H9 (cell line): ENCODE measurements around the gene FXR1. TPM values are rescaled to one million over a fixed set of nuclear protein-coding genes. Genes with fewer than 3 reads are reported as not detected.
"Not testable (repeated sequence)": the region's sequence is repeated elsewhere in the genome, so short reads cannot be mapped to it uniquely, and the experiment has no call there.

Source experiments
- DNase-seq: peaks from one replicate; pipeline ENCODE4 v3.0.0-alpha.2; 2017
- H2AFZ ChIP-seq: one replicate; pipeline ENCODE4 v1.6.1; 2013; ENCODE audit warnings: mild to moderate bottlenecking, low read length, control low read depth, moderate library complexity
- H2AK5ac ChIP-seq: 2 replicates; pipeline ENCODE4 v1.6.1; 2013; ENCODE audit warnings: low read length, control low read depth, mixed read lengths; ENCODE audit not compliant: insufficient read length
- H2BK120ac ChIP-seq: one replicate; pipeline ENCODE4 v1.6.1; 2013; ENCODE audit warnings: low read depth, mild to moderate bottlenecking, low read length, control low read depth, inconsistent platforms; ENCODE audit not compliant: poor library complexity, severe bottlenecking
- H2BK12ac ChIP-seq: 2 replicates; pipeline ENCODE4 v1.6.1; 2013; ENCODE audit warnings: low read length, control low read depth, mixed read lengths, low read depth; ENCODE audit not compliant: insufficient read length
- H2BK15ac ChIP-seq: 2 replicates; pipeline ENCODE4 v1.6.1; 2013; ENCODE audit warnings: low read depth, low read length, control low read depth
- H2BK20ac ChIP-seq: one replicate; pipeline ENCODE4 v1.6.1; 2013; ENCODE audit warnings: low read depth, mild to moderate bottlenecking, low read length, control low read depth, inconsistent platforms; ENCODE audit not compliant: poor library complexity, severe bottlenecking
- H2BK5ac ChIP-seq: 2 replicates; pipeline ENCODE4 v1.6.1; 2013; ENCODE audit warnings: low read length, control low read depth, mixed read lengths; ENCODE audit not compliant: insufficient read length
- H3K14ac ChIP-seq: 2 replicates; pipeline ENCODE4 v1.6.1; 2013; ENCODE audit warnings: low read length, control low read depth; ENCODE audit not compliant: insufficient read depth
- H3K18ac ChIP-seq: 2 replicates; pipeline ENCODE4 v1.6.1; 2013; ENCODE audit warnings: low read depth, mild to moderate bottlenecking, mixed read lengths, low read length, control low read depth; ENCODE audit not compliant: insufficient read length
- H3K23ac ChIP-seq: 2 replicates; pipeline ENCODE4 v1.6.1; 2013; ENCODE audit warnings: low read length, control low read depth, mixed read lengths, low read depth; ENCODE audit not compliant: insufficient read length
- H3K23me2 ChIP-seq: 2 replicates; pipeline ENCODE4 v1.6.1; 2013; ENCODE audit warnings: low read depth, mild to moderate bottlenecking, mixed read lengths, low read length, control low read depth; ENCODE audit not compliant: insufficient read length, poor library complexity, severe bottlenecking
- H3K27ac ChIP-seq: 2 replicates; pipeline ENCODE4 v1.5.1; 2013; ENCODE audit warnings: low read length, control low read depth, mixed read lengths, low read depth; ENCODE audit not compliant: insufficient read length
- H3K27me3 ChIP-seq: 2 replicates; pipeline ENCODE4 v1.6.1; 2013; ENCODE audit warnings: low read length, control low read depth, inconsistent platforms; ENCODE audit not compliant: insufficient read depth
- H3K4ac ChIP-seq: 2 replicates; pipeline ENCODE4 v1.6.1; 2013; ENCODE audit warnings: low read depth, mild to moderate bottlenecking, control low read depth, inconsistent platforms, low read length, moderate library complexity
- H3K4me1 ChIP-seq: 2 replicates; pipeline ENCODE4 v1.6.1; 2013; ENCODE audit warnings: low read length, control low read depth, inconsistent platforms; ENCODE audit not compliant: insufficient read depth
- H3K4me2 ChIP-seq: 2 replicates; pipeline ENCODE4 v1.6.1; 2013; ENCODE audit warnings: low read length, control low read depth, mixed read lengths; ENCODE audit not compliant: insufficient read length, insufficient read depth
- H3K56ac ChIP-seq: 2 replicates; pipeline ENCODE4 v1.6.1; 2013; ENCODE audit warnings: low read depth, mild to moderate bottlenecking, mixed read lengths, low read length, control low read depth; ENCODE audit not compliant: insufficient read length
- H3K79me1 ChIP-seq: 2 replicates; pipeline ENCODE4 v1.6.1; 2013; ENCODE audit warnings: low read depth, mild to moderate bottlenecking, moderate library complexity, low read length, control low read depth, inconsistent platforms; ENCODE audit not compliant: insufficient read depth, poor library complexity, severe bottlenecking
- H3K79me2 ChIP-seq: 2 replicates; pipeline ENCODE4 v1.6.1; 2013; ENCODE audit warnings: low read length, control low read depth, inconsistent platforms; ENCODE audit not compliant: insufficient read depth
- H3K9ac ChIP-seq: 2 replicates; pipeline ENCODE4 v1.6.1; 2013; ENCODE audit warnings: low read length, control low read depth, mixed read lengths; ENCODE audit not compliant: insufficient read length; ENCODE audit errors: extremely low read depth
- H3K9me3 ChIP-seq: one replicate; pipeline ENCODE4 v1.6.1; 2013; ENCODE audit warnings: low read depth, low read length, inconsistent platforms; ENCODE audit not compliant: control insufficient read depth
- H3T11ph ChIP-seq: one replicate; pipeline ENCODE4 v1.6.1; 2013; ENCODE audit warnings: mild to moderate bottlenecking, low read length, control low read depth, inconsistent platforms
- H4K20me1 ChIP-seq: one replicate; pipeline ENCODE4 v1.6.1; 2013; ENCODE audit not compliant: control insufficient read depth, insufficient read length, insufficient read depth
- H4K5ac ChIP-seq: 2 replicates; pipeline ENCODE4 v1.6.1; 2013; ENCODE audit warnings: low read depth, mild to moderate bottlenecking, mixed read lengths, low read length, control low read depth; ENCODE audit not compliant: insufficient read length
- H4K8ac ChIP-seq: replicated peaks from 2 replicates; pipeline ENCODE4 v1.6.1; 2013; ENCODE audit warnings: low read length, control low read depth, mixed read lengths, low read depth; ENCODE audit not compliant: insufficient read length
- H4K91ac ChIP-seq: 2 replicates; pipeline ENCODE4 v1.6.1; 2013; ENCODE audit warnings: low read depth, mild to moderate bottlenecking, moderate library complexity, mixed read lengths, low read length, control low read depth; ENCODE audit not compliant: insufficient read length
- H3K27ac Mint-ChIP-seq, 3 experiments: 2 replicates in 2 of 3; 3 replicates in 1 of 3; pipeline ENCODE4 v1.8.0; 2020 to 2021; ENCODE audit warnings: mixed read lengths in 3 of 3, mild to moderate bottlenecking in 1 of 3, moderate library complexity in 1 of 3
- H3K27me3 Mint-ChIP-seq: 2 replicates; pipeline ENCODE4 v1.8.0; 2021; ENCODE audit warnings: low read depth, mild to moderate bottlenecking, moderate library complexity, mixed read lengths
- H3K36me3 Mint-ChIP-seq, 3 experiments: 2 replicates in 2 of 3; 3 replicates in 1 of 3; pipeline ENCODE4 v1.8.0; 2020 to 2021; ENCODE audit warnings: low read depth in 3 of 3, mixed read lengths in 3 of 3; ENCODE audit not compliant: insufficient read depth in 1 of 3
- H3K4me1 Mint-ChIP-seq, 2 experiments: 2 replicates each; pipeline ENCODE4 v1.8.0; 2020; ENCODE audit warnings: mixed read lengths in 2 of 2
- H3K4me3 Mint-ChIP-seq, 2 experiments: 2 replicates in 1 of 2; 3 replicates in 1 of 2; pipeline ENCODE4 v1.8.0; 2020 to 2021; ENCODE audit warnings: mild to moderate bottlenecking in 2 of 2, mixed read lengths in 2 of 2, moderate library complexity in 1 of 2
- H3K9me3 Mint-ChIP-seq, 2 experiments: 2 replicates in 1 of 2; 3 replicates in 1 of 2; pipeline ENCODE4 v1.8.0; 2020; ENCODE audit warnings: mild to moderate bottlenecking in 2 of 2, mixed read lengths in 2 of 2, moderate library complexity in 1 of 2
- WGBS: extraction: QIAGEN DNeasy Blood & Tissue Kit; methylation state at CpG from one replicate; pipeline ENCODE4 v1.1.7; 2013; ENCODE audit warnings: missing lambda C conversion rate, low lambda C conversion rate, mixed read lengths; ENCODE audit not compliant: insufficient read length; ENCODE audit errors: extremely low coverage; 5-methylcytosine and 5-hydroxymethylcytosine counted together
- total RNA-seq: library from RNA; stranded (reverse); gene quantifications from 2 replicates; pipeline ENCODE4 v1.2.1, GENCODE V29; 2021
- TF ChIP-seq, protein P1 (sequence below): fragments of 200-600 bp; sonication (generic); conservative IDR thresholded peaks from 3 replicates; pipeline ENCODE4 v1.8.0; 2021; ENCODE audit warnings: antibody characterized with exemption, mild to moderate bottlenecking

FXR1 gene
- total RNA-seq, 1 experiment from 2014 or later: 240 TPM

DNA sequence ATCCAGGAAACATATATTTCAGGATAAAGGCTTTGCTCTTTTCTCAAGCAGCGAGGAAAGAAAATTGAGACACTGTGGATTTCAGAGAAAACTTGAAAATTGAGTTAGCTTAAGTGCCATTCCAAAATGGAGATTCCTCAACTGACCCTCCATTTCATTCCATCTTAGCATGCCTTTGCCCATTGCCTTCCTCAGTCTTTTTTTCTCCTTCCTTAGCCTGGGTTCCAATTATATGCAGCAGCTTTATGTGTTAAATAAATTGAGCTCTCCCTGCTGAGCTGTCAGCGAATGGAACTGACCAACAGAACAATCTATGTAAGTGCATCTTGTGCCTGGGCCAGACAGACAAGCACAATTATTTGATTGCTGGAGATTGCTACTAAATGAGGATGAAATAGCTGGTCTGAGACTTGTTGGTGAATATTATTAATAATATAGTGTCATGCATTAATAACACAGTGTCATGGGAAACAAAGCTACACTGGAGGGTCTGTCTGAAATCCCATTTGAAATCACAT, 84.0 kb downstream of the FXR1 start:
- no peaks in the 10 kb centered on the region for H3K4me1 ChIP-seq
- H3K4me2 ChIP-seq: no peak overlapping the region
- Mint-ChIP-seq H3K36me3 (peaks cover 0 to 7% (median 6%) of the 10 kb centered on the region in 3 experiments; a peak in 4 of 7 replicates), H3K4me3 (no peak overlapping the region), H3K27ac (no peak overlapping the region), H3K27me3 (peaks cover 9% of the 10 kb centered on the region; the same call in 1 of the 2 replicates), H3K4me1 (no peaks in the 10 kb centered on the region), H3K9me3 (peaks cover 12% of the 10 kb centered on the region in 2 experiments)
- H3K4ac ChIP-seq: no peak overlapping the region
- no peak overlapping the region for H3T11ph ChIP-seq
- no peaks in the 10 kb centered on the region for H3K79me1 ChIP-seq
- TF ChIP-seq, protein P1, sequence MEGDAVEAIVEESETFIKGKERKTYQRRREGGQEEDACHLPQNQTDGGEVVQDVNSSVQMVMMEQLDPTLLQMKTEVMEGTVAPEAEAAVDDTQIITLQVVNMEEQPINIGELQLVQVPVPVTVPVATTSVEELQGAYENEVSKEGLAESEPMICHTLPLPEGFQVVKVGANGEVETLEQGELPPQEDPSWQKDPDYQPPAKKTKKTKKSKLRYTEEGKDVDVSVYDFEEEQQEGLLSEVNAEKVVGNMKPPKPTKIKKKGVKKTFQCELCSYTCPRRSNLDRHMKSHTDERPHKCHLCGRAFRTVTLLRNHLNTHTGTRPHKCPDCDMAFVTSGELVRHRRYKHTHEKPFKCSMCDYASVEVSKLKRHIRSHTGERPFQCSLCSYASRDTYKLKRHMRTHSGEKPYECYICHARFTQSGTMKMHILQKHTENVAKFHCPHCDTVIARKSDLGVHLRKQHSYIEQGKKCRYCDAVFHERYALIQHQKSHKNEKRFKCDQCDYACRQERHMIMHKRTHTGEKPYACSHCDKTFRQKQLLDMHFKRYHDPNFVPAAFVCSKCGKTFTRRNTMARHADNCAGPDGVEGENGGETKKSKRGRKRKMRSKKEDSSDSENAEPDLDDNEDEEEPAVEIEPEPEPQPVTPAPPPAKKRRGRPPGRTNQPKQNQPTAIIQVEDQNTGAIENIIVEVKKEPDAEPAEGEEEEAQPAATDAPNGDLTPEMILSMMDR: no peak
- H3K18ac ChIP-seq: no peak overlapping the region
- H3K27me3 ChIP-seq: no peaks in the 10 kb centered on the region
- H2BK12ac ChIP-seq: no peak overlapping the region
- no peak overlapping the region for H3K9ac ChIP-seq
- no peak overlapping the region for H2AFZ ChIP-seq
- H4K20me1 ChIP-seq: no peaks in the 10 kb centered on the region
- H4K8ac ChIP-seq: no peak overlapping the region
- H2BK120ac ChIP-seq: no peak overlapping the region
- H2BK15ac ChIP-seq: no peak overlapping the region
- no peaks in the 10 kb centered on the region for H3K79me2 ChIP-seq
- H3K27ac ChIP-seq: no peak overlapping the region
- no peak overlapping the region for H3K56ac ChIP-seq
- no peak overlapping the region for H2BK5ac ChIP-seq
- no peaks in the 10 kb centered on the region for H3K9me3 ChIP-seq
- H4K5ac ChIP-seq: no peak overlapping the region
- no peak overlapping the region for H3K23ac ChIP-seq
- no peak overlapping the region for H2AK5ac ChIP-seq
- WGBS: no CpG with 5 or more reads among the region's 2 CpGs
- no peak overlapping the region for H4K91ac ChIP-seq
- H3K23me2 ChIP-seq: no peaks in the 10 kb centered on the region
- no peak overlapping the region for H2BK20ac ChIP-seq
- DNase-seq: no peak
- H3K14ac ChIP-seq: no peak overlapping the region

DNA sequence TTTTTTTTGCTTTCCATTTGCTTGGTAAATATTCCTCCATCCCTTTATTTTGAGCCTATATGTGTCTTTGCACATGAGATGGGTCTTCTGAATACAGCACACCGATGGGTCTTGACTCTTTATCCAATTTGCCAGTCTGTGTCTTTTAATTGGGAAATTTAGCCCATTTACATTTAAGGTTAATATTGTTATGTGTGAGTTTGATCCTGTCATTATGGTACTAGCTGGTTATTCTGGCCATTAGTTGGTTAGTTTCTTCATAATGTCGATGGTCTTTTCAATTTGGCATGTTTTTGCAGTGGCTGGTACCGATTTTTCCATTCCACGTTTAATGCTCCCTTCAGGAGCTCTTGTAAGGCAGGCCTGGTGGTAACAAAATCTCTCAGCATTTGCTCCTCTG, 89.9 kb downstream of the FXR1 start:
- not testable (repeated sequence) for H3K27me3 ChIP-seq, H3K27ac Mint-ChIP-seq, H2AK5ac ChIP-seq, H3K23ac ChIP-seq, H4K20me1 ChIP-seq, H3T11ph ChIP-seq, H3K27ac ChIP-seq, H4K91ac ChIP-seq, H3K4ac ChIP-seq, H3K79me2 ChIP-seq, H3K4me2 ChIP-seq, H4K5ac ChIP-seq, H3K9ac ChIP-seq, H2BK15ac ChIP-seq, H3K4me3 Mint-ChIP-seq, H3K4me1 Mint-ChIP-seq, H3K14ac ChIP-seq, H2BK120ac ChIP-seq, H3K4me1 ChIP-seq, H3K56ac ChIP-seq, H3K23me2 ChIP-seq, H2BK5ac ChIP-seq, DNase-seq, H3K79me1 ChIP-seq, H2BK12ac ChIP-seq, H2BK20ac ChIP-seq, H3K18ac ChIP-seq, H4K8ac ChIP-seq, H2AFZ ChIP-seq, H3K9me3 ChIP-seq
- H3K27me3 Mint-ChIP-seq: peaks cover 12% of the 10 kb centered on the region
- no CpG with 5 or more reads among the region's 4 CpGs for WGBS
- H3K9me3 Mint-ChIP-seq: peaks cover 23 to 27% of the 10 kb centered on the region in 2 experiments
- H3K36me3 Mint-ChIP-seq: peaks cover 6 to 18% (median 7%) of the 10 kb centered on the region in 3 experiments; a peak in 6 of 7 replicates
